Measurements from ENCODE around the gene CD19.
A peak's percentile ranks its signal among the peaks of the same experiment; 100 is the strongest.
"Not testable (repeated sequence)": the region's sequence is repeated elsewhere in the genome, so short reads cannot be mapped to it uniquely, and the experiment has no call there.

Gene CD19

DNA sequence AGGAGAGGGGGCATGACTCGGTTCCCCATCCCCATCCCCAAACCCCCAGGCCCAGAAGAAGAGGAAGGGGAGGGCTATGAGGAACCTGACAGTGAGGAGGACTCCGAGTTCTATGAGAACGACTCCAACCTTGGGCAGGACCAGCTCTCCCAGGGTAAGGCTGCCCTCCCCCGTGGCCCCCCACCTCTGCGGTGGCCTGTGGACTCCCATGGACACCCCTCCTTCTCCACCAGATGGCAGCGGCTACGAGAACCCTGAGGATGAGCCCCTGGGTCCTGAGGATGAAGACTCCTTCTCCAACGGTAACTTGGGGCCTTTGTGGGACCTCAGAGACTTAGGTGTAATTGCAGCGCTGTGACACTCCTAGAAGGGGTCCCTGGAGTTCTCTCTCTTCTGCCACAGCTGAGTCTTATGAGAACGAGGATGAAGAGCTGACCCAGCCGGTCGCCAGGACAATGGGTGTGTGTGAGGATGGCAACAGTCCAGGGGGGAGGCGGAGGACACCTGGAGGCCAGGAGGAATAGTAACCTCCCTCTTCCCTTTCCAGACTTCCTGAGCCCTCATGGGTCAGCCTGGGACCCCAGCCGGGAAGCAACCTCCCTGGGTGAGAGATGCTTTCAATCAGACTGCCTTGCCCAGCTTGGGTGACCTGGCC is 5.6 kb downstream of the CD19 start:
- DNase-seq = no peak

DNA sequence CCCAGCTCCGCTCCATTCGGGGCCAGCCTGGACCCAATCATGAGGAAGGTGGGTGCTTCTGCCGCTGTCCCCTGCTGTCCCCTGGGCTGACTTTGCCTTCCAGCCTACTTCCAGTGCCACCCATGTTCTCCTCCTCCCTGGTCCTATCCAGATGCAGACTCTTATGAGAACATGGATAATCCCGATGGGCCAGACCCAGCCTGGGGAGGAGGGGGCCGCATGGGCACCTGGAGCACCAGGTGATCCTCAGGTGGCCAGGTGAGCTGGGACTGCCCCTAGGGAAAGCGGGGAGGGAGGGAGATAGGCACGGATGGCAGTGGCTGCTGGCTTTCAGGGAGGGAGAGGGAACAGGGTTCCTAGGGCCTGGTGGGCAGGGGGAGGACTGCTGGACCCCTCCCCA is 7.0 kb downstream of the CD19 start:
- no peak for DNase-seq

DNA sequence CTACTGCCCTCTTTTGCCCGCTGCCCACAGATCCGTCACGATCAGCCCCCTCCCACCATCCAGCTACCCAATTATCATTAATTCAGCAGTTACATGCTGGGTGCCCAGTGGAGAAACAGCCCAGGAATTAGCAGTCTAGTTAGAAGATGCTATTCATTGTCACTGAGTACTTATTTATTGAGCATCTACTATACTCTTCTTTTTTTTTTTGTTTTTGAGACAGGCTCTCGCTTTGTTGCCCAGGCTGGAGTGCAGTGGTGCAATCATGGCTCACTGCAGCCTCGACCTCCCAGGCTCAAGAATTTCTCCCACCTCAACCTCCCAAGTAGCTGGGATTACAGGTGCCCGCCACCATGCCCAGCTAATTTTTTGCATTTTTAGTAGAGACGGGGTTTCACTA is 8.1 kb downstream of the CD19 start:
- not testable (repeated sequence) for DNase-seq

DNA sequence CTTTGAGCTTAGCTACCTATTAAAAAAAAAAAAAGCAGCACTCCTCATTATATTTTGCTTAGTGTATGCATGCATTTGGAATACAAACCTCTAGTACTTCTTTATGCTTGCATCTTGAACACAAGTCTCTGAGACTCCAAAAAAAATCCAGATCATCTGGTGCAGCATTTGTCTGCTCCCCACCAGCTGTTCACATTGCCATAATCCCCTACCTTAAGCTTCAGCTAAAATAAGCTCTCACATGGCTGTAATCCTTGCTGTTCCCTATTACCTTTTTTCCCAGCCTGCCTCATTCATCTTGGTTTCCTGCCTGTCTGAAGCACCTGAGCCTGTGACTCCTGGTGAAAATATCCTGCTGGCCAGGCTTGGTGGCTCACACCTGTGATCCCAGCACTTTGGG is 11.5 kb downstream of the CD19 start:
- DNase-seq = no peak

DNA sequence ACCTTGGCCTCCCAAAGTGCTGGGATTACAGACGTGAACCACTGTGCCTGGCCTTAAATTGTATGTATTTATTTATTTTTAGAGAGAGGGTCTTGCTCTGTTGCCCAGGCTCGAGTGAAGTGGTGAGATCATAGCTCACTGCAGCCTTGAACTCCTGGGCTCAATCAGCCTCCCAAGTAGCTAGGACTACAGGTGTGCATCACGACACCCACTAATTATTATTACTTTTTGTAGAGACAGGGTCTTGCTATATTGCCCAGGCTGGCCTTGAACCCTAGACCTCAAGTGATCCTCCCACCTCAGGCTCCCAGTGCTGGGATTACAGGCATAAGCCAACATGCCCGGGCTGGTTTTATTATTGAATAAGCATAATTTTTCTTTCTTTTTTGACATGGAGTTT is 14.9 kb downstream of the CD19 start:
- no peak for DNase-seq

DNA sequence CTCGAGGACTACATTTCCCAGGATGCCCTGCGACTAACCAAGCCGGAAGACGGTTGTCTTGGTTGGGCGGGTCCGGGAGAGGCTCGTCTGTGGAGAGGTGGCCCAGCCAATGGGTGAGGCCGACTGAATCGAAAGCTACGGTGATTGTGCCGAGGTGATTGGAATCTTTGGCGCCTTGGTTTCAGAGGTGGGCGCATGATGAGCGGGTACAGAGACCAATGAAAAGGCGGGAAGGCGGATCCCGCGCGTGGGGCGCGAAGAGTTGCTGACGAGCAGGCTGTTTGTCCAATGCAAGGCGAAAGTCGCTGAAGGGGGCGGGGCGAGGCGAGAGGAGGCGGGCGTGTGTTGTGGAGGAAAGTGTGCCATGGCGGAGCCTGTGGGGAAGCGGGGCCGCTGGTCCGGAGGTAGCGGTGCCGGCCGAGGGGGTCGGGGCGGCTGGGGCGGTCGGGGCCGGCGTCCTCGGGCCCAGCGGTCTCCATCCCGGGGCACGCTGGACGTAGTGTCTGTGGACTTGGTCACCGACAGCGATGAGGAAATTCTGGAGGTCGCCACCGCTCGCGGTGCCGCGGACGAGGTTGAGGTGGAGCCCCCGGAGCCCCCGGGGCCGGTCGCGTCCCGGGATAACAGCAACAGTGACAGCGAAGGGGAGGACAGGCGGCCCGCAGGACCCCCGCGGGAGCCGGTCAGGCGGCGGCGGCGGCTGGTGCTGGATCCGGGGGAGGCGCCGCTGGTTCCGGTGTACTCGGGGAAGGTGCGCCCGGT is 19.1 kb downstream of the CD19 start, which contains the start of gene NFATC2IP:
TSS of gene NFATC2IP (plus strand) at position 290 of the 762 bp plus-strand sequence. CDS start at position 365, 75 bp downstream.
- DNase-seq = peak; percentile 100

DNA sequence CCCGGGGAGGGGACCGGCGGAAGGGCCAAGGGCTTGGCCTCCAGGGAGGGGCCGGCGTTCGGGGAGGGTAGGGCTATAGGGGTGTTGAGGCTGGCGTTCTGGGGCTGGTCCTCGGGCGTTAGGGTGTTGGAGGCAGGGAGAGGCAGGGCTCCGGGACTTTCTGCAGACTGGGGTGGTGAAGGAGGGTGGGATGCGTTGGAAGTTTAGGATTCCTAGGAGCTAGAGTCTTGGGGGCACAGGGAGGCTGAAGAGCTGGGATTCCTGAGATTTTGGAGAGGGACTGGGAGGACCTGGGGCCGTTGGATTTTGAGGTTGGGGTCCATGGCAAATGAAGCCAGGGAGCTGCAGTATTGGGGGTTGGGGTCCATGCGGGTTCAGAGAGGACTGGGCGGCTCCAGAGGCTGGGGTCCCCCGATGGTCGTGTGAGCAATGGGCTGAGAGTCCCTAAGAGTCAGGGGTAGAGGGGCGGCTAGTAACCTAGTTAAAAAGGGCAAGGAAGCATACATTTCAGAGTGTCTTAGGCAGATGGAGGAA is 19.7 kb downstream of the CD19 start:
- DNase-seq = peak; percentile 56

DNA sequence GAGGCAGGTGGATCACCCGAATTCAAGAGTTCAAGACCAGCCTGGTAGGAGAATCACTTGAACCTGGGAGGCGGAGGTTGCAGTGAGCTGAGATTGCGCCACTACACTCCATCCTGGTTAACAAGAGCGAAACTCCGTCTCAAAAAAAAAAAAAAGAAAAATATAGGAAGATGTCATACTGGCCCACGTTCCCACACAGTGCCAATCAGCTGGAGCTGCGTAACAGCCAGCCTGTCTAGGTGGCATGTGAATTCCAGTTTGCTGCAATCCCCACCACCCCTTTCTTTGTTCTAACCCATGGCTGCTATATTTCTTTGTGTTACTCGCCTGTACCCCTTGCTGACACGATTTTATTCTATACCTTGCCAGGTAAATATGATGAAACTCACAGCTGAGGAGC is 26.4 kb downstream of the CD19 start:
- no peak for DNase-seq

DNA sequence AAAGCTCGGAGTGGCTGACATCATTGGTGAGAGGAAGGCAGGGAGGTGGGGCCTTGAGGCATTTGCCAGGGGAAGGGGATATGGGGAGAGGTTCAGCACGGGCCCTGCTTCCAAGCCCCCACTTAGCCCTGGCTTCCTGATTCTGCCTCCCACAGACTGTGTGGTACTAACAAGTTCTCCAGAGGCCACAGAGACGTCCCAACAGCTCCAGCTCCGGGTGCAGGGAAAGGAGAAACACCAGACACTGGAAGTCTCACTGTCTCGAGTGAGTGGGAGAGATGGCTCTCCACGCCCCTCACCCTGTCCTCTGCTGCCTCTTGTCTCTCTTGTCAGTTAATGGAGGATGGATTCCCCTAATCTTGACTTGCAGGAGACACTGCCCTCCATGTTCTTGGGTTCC is 27.1 kb downstream of the CD19 start:
- no peak for DNase-seq

DNA sequence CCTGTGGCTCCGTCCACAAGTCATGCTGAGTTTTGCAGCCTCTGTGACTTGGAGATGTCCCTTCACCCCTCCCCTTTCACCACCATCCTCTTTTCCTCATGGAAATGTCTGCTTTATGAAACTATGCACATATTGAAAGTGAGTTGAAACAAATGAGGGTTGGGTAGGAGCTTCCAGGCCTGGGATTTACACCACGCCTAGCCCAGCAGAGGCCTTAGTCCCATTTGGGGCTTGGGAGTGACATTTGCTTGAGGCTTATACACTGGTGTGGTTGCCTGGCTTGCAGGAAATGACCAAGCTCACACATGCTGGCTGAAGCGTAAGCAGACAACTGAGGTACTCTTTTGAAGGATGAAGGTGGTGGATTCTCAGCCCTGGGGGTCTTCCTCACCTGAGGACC is 32.3 kb downstream of the CD19 start:
- no peak for DNase-seq

DNA sequence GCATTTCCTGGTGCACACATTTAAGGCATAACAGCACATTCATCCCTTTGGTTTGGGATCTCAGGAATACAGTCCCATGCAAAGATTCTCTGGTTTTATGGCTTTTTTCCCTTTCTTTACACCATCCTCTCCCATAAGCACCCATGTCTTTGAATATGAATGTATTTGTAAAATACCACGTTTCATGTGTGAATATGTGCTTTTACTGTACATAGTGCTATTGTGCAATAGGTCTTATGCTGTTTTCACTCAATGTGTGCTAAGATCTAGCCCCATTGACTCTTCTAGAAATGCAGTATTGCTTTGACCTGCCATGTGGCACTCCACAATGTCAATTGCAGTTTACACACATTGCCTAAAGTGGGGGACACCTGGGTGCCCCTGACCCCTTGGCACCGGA is 32.7 kb downstream of the CD19 start:
- no peak for DNase-seq

DNA sequence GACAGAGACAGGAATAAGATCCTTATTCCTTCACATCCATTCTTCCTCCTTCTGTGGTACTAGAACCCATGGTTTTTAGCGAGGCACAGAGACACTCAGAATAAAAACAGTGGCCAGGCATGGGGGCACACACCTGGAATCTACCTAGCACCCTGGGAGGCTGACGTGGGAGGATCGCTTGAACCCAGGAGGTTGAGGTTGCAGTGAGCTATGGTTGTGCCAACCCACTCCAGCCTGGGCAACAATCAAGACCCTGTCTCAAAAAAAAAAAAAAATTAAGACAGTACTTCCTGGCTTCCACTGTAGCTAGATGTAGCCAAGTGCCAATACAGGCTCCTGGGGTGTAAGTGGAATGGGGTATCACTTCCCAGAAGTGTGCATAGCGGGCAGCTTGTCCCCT is 35.4 kb downstream of the CD19 start:
- no peak for DNase-seq

DNA sequence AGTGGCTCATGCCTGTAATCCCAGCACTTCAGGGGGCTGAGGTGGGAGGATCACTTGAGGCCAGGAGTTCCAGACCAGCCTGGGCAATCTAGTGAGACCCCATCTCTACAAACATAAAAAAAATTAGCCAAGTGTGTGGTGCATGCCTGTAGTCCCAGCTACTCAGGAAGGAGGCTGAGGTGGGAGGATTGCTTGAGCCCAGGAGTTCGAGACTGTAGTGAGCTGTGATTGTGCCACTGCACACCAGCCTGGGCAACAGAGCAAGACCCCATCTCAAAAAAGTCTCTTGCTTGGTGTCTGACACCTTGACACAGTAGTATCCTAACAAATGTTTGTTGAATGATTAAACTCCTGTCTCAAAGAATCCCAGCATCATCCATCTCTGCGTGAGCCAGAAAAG is 37.9 kb downstream of the CD19 start:
- not testable (repeated sequence) for DNase-seq

DNA sequence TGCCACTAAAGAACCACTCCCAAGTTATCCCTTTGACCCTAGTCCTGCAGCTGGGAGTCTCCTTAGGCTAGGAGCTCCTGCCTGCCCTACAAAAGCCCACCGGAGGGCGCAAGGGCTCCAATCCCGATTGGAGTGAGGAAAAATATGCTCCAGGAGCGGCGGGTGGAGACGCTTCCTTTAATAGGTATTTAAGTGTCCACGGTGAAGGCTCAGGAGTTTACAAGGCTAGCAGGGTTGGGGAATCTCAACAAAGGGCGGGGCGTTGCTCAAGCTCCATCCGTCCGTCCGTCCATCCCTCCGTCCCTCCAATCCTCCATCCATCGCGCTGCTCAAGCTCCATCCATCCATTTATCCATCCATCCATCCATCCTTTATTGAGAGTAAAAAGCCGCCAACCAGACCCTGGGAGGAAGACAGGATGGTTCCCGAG is 42.3 kb downstream of the CD19 start:
- DNase-seq = peak; percentile 29

DNA sequence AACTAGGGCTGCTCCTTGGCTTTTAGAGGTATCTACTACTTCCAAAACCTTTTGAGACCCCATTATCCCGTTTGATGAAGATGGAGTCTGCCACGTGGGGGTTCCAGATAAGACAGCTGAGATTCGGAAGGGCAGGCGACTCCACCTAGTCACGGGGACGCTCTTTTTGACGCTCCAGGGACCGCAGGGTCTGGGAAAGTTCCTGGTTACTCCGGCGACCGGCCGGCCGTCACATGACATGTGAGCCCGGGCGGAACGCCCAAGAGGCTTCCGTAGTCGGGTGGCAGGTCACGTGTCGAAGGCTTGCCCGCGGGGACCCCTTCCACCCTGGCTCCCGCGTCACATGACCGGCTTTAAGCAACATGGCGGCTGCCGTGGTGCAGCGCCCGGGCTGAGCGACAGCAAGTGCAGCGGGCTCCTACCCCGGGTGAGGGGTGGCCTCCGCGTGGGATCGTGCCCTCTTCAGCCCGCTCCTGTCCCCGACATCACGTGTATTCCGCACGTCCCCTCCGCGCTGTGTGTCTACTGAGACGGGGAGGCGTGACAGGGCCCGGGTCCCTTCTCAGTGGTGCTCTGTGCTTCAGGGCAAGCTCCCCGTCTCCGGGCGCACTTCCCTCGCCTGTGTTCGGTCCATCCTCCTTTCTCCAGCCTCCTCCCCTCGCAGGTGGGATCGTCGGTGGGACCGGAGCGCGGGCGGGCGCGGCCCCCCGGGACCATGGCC is 42.8 kb downstream of the CD19 start, which contains the start of gene SPNS1:
TSS of gene SPNS1 (plus strand) at position 342 of the 721 bp plus-strand sequence. CDS start at position 716, 374 bp downstream.
- DNase-seq = peak; percentile 99

DNA sequence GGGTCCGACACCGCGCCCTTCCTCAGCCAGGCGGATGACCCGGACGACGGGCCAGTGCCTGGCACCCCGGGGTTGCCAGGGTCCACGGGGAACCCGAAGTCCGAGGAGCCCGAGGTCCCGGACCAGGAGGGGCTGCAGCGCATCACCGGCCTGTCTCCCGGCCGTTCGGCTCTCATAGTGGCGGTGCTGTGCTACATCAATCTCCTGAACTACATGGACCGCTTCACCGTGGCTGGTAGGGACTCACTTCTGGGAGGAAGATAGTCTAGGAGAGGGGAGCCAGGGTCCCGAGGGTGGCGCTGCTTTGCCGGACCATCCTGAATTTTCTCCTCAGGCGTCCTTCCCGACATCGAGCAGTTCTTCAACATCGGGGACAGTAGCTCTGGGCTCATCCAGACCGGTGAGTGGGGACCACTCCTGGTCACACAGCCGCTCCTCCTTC is 43.4 kb downstream of the CD19 start:
- DNase-seq = no peak

DNA sequence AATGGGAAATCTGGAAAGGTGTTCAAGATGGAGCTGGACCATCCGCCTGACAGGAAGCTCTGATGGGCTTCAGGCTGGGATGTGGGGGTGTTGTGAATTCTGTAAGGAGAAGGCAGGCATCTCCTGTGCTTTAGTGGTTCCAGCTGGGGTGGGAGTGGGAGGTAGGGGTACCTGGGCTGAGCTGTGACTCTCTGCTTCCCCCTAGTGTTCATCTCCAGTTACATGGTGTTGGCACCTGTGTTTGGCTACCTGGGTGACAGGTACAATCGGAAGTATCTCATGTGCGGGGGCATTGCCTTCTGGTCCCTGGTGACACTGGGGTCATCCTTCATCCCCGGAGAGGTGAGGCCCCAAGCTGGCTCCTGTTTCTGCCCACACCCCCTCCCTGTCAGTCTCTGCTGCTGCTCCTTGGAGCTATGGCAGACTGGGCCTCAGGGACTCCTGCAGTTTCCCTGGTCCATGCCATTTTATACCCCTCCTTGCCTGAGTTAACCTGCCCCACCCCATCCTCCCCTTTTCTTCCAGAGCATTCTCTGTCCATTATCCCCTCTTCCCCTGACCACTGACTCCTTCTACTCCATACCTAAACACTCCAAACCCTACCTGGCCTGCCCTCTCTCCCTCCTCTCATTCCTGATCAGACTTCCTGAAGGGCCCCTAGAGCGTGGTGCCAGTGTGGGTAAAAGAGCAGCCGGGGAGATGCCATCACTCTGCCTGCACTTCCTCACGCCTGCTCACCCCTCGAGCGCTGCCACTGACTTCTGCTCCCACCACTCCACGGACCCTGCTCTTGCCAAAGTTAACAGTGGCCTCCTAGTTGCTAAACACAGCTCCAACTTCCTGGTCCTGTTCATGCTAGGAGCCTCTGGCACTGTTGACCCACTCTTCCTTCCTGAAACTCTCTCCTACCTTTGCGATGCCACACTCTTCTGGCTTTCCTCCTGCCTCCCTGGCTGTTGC is 46.2 kb downstream of the CD19 start:
- DNase-seq = peak; percentile 55

DNA sequence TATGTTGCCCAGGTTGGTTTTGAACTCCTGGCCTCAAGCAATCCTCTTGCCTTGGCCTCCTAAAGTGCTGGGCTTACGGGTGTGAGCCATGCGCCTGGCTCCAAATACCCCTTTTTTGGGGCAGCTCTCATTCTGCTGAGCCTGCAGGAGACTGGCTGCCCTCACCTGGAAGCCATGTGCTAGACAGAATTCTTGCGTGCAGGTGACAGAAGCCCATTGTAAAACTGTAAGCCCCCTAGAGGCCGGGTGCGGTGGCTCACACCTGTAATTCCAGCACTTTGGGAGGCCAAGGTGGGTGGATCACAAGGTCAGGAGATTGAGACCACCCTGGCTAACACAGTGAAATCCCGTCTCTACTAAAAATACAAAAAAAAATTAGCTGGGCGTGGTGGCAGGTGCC is 48.6 kb downstream of the CD19 start:
- DNase-seq = not testable (repeated sequence)

DNA sequence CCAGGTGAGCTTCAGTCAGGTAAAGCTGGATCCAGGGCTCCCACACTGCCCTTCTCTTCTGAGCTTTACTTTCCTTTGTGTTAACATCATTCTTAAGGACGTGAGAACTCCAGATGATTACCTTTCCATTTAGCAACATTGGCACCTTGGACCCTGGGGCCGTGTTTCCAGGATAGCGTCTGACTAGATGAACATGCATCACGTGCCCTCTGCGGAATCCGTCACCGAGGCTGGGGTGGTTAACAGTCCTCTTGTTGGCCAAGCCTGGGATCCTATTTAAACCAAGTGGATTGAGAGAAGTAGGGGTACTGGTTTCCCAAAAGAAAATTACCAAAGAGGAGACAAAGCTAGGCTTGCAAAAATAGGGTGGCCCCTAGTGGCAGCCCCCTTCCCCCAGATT is 49.2 kb downstream of the CD19 start:
- DNase-seq = no peak

DNA sequence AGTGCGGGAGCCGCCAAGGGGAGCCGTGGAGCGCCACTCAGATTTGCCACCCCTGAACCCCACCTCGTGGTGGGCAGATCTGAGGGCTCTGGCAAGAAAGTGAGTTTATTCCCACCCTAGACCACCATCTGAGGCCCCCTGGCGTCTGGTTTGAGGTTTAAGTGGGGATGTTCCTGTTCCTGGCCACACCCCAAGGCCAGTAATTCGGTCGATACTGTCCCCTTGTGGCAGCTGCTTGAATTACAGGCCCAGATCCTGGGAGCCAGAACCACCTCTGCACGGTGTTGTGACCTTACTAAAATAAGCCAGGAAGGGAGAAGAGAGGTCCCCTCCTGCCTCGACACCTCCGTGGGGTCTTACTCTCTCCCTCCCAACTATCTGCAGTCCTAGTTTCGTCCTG is 49.7 kb downstream of the CD19 start:
- peak; percentile 57 for DNase-seq

DNA sequence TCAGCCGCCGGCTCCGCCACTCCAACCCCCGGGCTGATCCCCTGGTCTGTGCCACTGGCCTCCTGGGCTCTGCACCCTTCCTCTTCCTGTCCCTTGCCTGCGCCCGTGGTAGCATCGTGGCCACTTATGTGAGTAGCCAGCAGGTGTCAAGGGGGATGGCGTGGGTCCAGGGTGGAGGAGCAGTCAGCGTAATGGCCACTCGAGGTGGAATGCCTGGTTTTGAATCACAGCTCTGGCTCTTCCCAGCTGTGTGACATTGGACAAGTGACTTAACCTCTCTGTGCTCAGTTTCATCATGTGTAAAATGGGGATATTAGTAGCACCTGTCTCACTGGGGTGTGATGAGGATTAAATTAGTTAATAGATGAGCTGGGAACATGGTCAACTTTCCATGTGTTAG is 50.6 kb downstream of the CD19 start:
- no peak for DNase-seq

DNA sequence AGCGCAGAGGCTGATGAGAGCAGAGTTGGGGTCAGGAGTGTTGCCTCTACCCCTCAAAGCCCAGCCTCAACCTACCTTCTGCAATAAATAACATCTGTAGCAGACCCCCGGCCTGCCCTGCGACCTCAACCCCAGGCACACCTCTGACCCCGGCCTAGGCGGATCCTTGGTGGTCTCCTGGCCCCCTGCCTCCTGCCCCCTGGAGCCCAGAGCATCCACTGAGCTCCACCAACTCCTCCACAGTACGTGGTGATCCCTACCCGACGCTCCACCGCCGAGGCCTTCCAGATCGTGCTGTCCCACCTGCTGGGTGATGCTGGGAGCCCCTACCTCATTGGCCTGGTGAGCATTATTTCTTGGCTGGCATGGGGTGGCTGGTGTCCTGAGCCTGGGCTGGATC is 51.2 kb downstream of the CD19 start:
- no peak for DNase-seq

Measured in RPMI8226 (cell line).